K562 (cell line): Measurements from ENCODE around the gene CACNA1E. TPM values are rescaled to one million over a fixed set of nuclear protein-coding genes. Genes with fewer than 3 reads are reported as not detected.

Source experiments
- ATAC-seq: fragments of 200-7000 bp; cut with Tn5 transposase; 3 replicates; pipeline ENCODE4 v1.9.1; 2020; ENCODE audit warnings: moderate library complexity
- BruUV-seq: library from RNA; stranded (reverse); fragments of 400-500 nt; replicated peaks from 2 replicates; lab custom pipeline; 2021; lab: Mats Ljungman, UMichigan
- CTCF ChIA-PET: fragments of 300-600 bp; formaldehyde crosslinking; extraction: SDS; loops from one replicate; lab custom pipeline; 2021; ENCODE audit warnings: low intra/inter-chr PET ratio; lab: Yijun Ruan, JAX
- POLR2A ChIA-PET: fragments of 300-600, 350-650 bp; sonication (Branson Sonifier 250); formaldehyde crosslinking; extraction: SDS; loops from one replicate; lab custom pipeline; 2021; ENCODE audit warnings: antibody characterized with exemption, inconsistent platforms; lab: Yijun Ruan, JAX
- DNase-seq, 4 experiments: peaks; one replicate each; pipeline versions ENCODE4 v3.0.0 to v3.0.0-alpha.2; 2011 to 2018; ENCODE audit warnings: low spot score in 3 of 4, mixed read lengths in 3 of 4; ENCODE audit errors: extremely low read depth in 1 of 4
- FAIRE-seq: peaks from 2 replicates; lab custom pipeline; 2011; peaks lifted over from hg19 to GRCh38; lab: Jason Lieb, UNC
- H2AFZ ChIP-seq: 2 replicates; pipeline ENCODE4 v1.6.0; 2011; ENCODE audit warnings: low read depth, low read length, control low read depth, inconsistent platforms
- H3K27ac ChIP-seq: fragments of 200-600 bp; 3 replicates; pipeline ENCODE4 v1.8.0; 2011; ENCODE audit warnings: low read depth, mild to moderate bottlenecking, control low read depth, inconsistent platforms, low read length, moderate library complexity, mixed read lengths; ENCODE audit errors: extremely low read depth
- H3K27me3 ChIP-seq, 2 experiments: fragments of 300-600 bp in 1 of 2; 2 replicates in 1 of 2; 3 replicates in 1 of 2; pipeline versions ENCODE4 v1.6.0 to v1.8.0; 2011; ENCODE audit warnings: inconsistent platforms in 2 of 2, low read length in 2 of 2, mild to moderate bottlenecking in 1 of 2, mixed read lengths in 1 of 2, moderate library complexity in 1 of 2; ENCODE audit not compliant: control insufficient read depth in 2 of 2, insufficient read depth in 2 of 2
- H3K36me3 ChIP-seq: fragments of 300-600 bp; 3 replicates; pipeline ENCODE4 v1.8.0; 2011; ENCODE audit warnings: mild to moderate bottlenecking, low read length, inconsistent platforms; ENCODE audit not compliant: control insufficient read depth, insufficient read depth
- H3K4me1 ChIP-seq, 2 experiments: fragments of 200-600 bp in 1 of 2; replicated peaks in 1 of 2; 2 replicates in 1 of 2; 3 replicates in 1 of 2; pipeline versions ENCODE4 v1.5.1 to v1.8.0; 2011; ENCODE audit warnings: inconsistent platforms in 2 of 2, low read length in 2 of 2, mild to moderate bottlenecking in 1 of 2, mixed read lengths in 1 of 2, moderate library complexity in 1 of 2; ENCODE audit not compliant: control insufficient read depth in 2 of 2, insufficient read depth in 2 of 2
- H3K4me2 ChIP-seq: 2 replicates; pipeline ENCODE4 v1.6.1; 2011; ENCODE audit warnings: low read length, control low read depth, inconsistent platforms, mixed read lengths; ENCODE audit not compliant: insufficient read depth
- H3K4me3 ChIP-seq: fragments of 200-600 bp; sonication (generic), shearing (Covaris generic); 2 replicates; pipeline ENCODE4 v1.5.1; 2016; ENCODE audit warnings: control low read depth, inconsistent platforms
- H3K79me2 ChIP-seq: fragments of 200-600 bp; 3 replicates; pipeline ENCODE4 v1.8.0; 2011; ENCODE audit warnings: low read length, inconsistent platforms; ENCODE audit not compliant: control insufficient read depth, insufficient read depth
- H3K9ac ChIP-seq, 2 experiments: 2 replicates each; pipeline versions ENCODE4 v1.6.0 to v1.6.1; 2011; ENCODE audit warnings: low read depth in 2 of 2, low read length in 2 of 2, control low read depth in 1 of 2, inconsistent platforms in 1 of 2, mild to moderate bottlenecking in 1 of 2, mixed read lengths in 1 of 2; ENCODE audit not compliant: insufficient read depth in 1 of 2
- H3K9me1 ChIP-seq: one replicate; pipeline ENCODE4 v1.6.0; 2011; ENCODE audit warnings: inconsistent platforms, mild to moderate bottlenecking, low read length, moderate library complexity; ENCODE audit not compliant: control insufficient read depth, insufficient read depth
- H3K9me3 ChIP-seq: replicated peaks from 2 replicates; pipeline ENCODE4 v1.5.1; 2011; ENCODE audit warnings: low read depth, low read length, inconsistent platforms; ENCODE audit not compliant: control insufficient read depth, insufficient read depth
- H4K20me1 ChIP-seq: replicated peaks from 2 replicates; pipeline ENCODE4 v1.6.1; 2011; ENCODE audit warnings: low read length, inconsistent platforms, mixed read lengths; ENCODE audit not compliant: control insufficient read depth, insufficient read depth
- E2F1 ChIP-seq: sonication (generic); formaldehyde crosslinking; IDR thresholded peaks from 2 replicates; pipeline ENCODE4 v1.8.1; 2023; ENCODE audit warnings: mild to moderate bottlenecking, missing genetic modification reagents, moderate library complexity
- EP400 ChIP-seq: fragments of 450-650 bp; IDR thresholded peaks from 2 replicates; pipeline ENCODE4 v1.6.1; 2017; ENCODE audit warnings: antibody characterized with exemption, mild to moderate bottlenecking, moderate library complexity
- MCM2 ChIP-seq: fragments of 450-650 bp; IDR thresholded peaks from 2 replicates; pipeline ENCODE4 v1.6.1; 2017; ENCODE audit warnings: low read depth, mild to moderate bottlenecking
- NFATC3 ChIP-seq: fragments of 450-650 bp; IDR thresholded peaks from 2 replicates; pipeline ENCODE4 v1.6.1; 2017; ENCODE audit warnings: mild to moderate bottlenecking
- NR2C1 ChIP-seq, 2 experiments: fragments of 450-650 bp; IDR thresholded peaks; 2 replicates each; pipeline ENCODE4 v1.6.1; 2017; ENCODE audit warnings: mild to moderate bottlenecking in 2 of 2, antibody characterized with exemption in 1 of 2, inconsistent platforms in 1 of 2, missing compliant biosample characterization in 1 of 2, missing genetic modification characterization in 1 of 2
- POLR3G ChIP-seq: IDR thresholded peaks from 2 replicates; pipeline ENCODE4 v1.6.1; 2011; ENCODE audit not compliant: insufficient read length, insufficient replicate concordance; ENCODE audit errors: extremely low read depth
- RAD21 ChIP-seq, 2 experiments: fragments of 250-450 bp in 1 of 2; fragments of 450-650 bp in 1 of 2; sonication (Bioruptor Pico) in 1 of 2; formaldehyde crosslinking in 1 of 2; IDR thresholded peaks in 1 of 2; conservative IDR thresholded peaks in 1 of 2; 2 replicates each; pipeline versions ENCODE4 v1.4.0 to v1.8.0; 2020 to 2022; ENCODE audit warnings: mild to moderate bottlenecking in 2 of 2, moderate library complexity in 1 of 2
- RAD51 ChIP-seq: fragments of 450-650 bp; IDR thresholded peaks from 2 replicates; pipeline ENCODE4 v1.7.1; 2016; ENCODE audit warnings: low read depth, mild to moderate bottlenecking, borderline replicate concordance
- REST ChIP-seq, 2 experiments: fragments of 450-650 bp; formaldehyde crosslinking in 1 of 2; IDR thresholded peaks; 2 replicates each; pipeline versions ENCODE4 v1.4.0 to v1.6.1; 2014 to 2020; ENCODE audit warnings: mild to moderate bottlenecking in 2 of 2, borderline replicate concordance in 1 of 2, low read depth in 1 of 2
- SMARCC2 ChIP-seq: fragments of 450-650 bp; IDR thresholded peaks from 2 replicates; pipeline ENCODE4 v1.6.1; 2017; ENCODE audit warnings: antibody characterized with exemption, moderate library complexity, mild to moderate bottlenecking, low read depth
- ZNF23 ChIP-seq: fragments of 250-450 bp; sonication (Bioruptor Pico); IDR thresholded peaks from 2 replicates; pipeline ENCODE4 v1.4.0; 2020; ENCODE audit warnings: mild to moderate bottlenecking
- ZNF696 ChIP-seq: fragments of 250-450 bp; sonication (Bioruptor Pico); conservative IDR thresholded peaks from 2 replicates; pipeline ENCODE4 v1.4.0; 2020; ENCODE audit warnings: mild to moderate bottlenecking, moderate library complexity
- ZNF830 ChIP-seq: fragments of 250-450 bp; sonication (Bioruptor Pico); IDR thresholded peaks from 2 replicates; pipeline ENCODE4 v1.5.0; 2021; ENCODE audit warnings: mild to moderate bottlenecking
- WGBS: fragments of 100-300 bp; shearing (Covaris generic); methylation state at CpG from one replicate; pipeline ENCODE4 v1.1.6; 2016; ENCODE audit warnings: low coverage, mixed read lengths; ENCODE audit not compliant: insufficient coverage; ENCODE audit errors: missing lambda C conversion rate; 5-methylcytosine and 5-hydroxymethylcytosine counted together
- in situ Hi-C: fragments of 300-500 bp; cut with MboI; formaldehyde crosslinking; loops from 4 replicates; pipeline ENCODE4 v1.15.0; 2018; ENCODE audit warnings: inconsistent platforms, mixed read lengths
- intact Hi-C: fragments of 100-400 bp; cut with micrococcal nuclease; formaldehyde crosslinking; loops from 2 replicates; pipeline ENCODE4 v1.14.2; 2022
- polyA plus RNA-seq, 8 experiments: library from polyadenylated mRNA; depleted of rRNA in 4 of 8; stranded (reverse) in 5 of 8; unstranded in 3 of 8; fragments of >200 nt; fragmentation: Nextera tagmentation in 2 of 8; fragmentation: Illumina TruSeq in 1 of 8; extraction: Ambion mirVana in 2 of 8; extraction: Trizol in 1 of 8; gene quantifications; 2 replicates each; pipeline versions ENCODE4 v1.2.1 to v1.2.3, GENCODE V29; 2011 to 2014; ENCODE audit warnings: inconsistent platforms in 1 of 8, missing spikeins in 1 of 8
- total RNA-seq, 7 experiments: library from RNA; depleted of rRNA in 6 of 7; stranded (reverse); fragments of >200 nt in 6 of 7; fragmentation: Illumina TruSeq in 2 of 7; extraction: Trizol in 2 of 7; gene quantifications; 2 replicates each; pipeline versions ENCODE4 v1.2.1 to v1.2.3, GENCODE V29; 2011 to 2021; ENCODE audit warnings: low replicate concordance in 1 of 7

CACNA1E gene
- total and polyA plus RNA-seq, 9 of the 15 experiments (the other 6 are each of a cell fraction or from before 2014, with no cell fraction given), result under 0.01 to 0.04 TPM; not detected in 7

GRCh38 chr1:181632492-181632891, 149.2 kb downstream of the CACNA1E start:
- FAIRE-seq, result no peak
- WGBS, result 0% methylated on average over 1 of the region's 1 CpG

More at GRCh38 chr1:181632492-181632891, 149.2 kb downstream of the CACNA1E start:
- H4K20me1 ChIP-seq, result no peaks in the 10 kb centered on the region
- no peaks in the 10 kb centered on the region for H3K27me3 ChIP-seq
- no peaks in the 10 kb centered on the region for H3K79me2 ChIP-seq
- DNase-seq (no peak), ATAC-seq (no peak)
- H3K36me3 ChIP-seq, result no peaks in the 10 kb centered on the region
- no peak overlapping the region for H3K9ac ChIP-seq
- intact Hi-C loops, result no loop called here
- CTCF ChIA-PET, result no interaction called here
- no peak overlapping the region for H3K4me3 ChIP-seq
- H3K4me1 ChIP-seq, result no peaks in the 10 kb centered on the region
- H3K27ac ChIP-seq, result no peak overlapping the region
- H2AFZ ChIP-seq, result no peak overlapping the region
- in situ Hi-C loops, result no loop called here
- no TSS peak for BruUV-seq
- H3K9me3 ChIP-seq, result no peaks in the 10 kb centered on the region
- H3K9me1 ChIP-seq, result no peaks in the 10 kb centered on the region
- H3K4me2 ChIP-seq, result no peak overlapping the region
- POLR2A ChIA-PET, result no interaction called here
- TF ChIP-seq ZNF830 (CRISPR knock-in tag) (no peak), NFATC3 (no peak), MCM2 (no peak), ZNF23 (CRISPR knock-in tag) (no peak), E2F1 (CRISPR knock-in tag) (no peak), EP400 (no peak), RAD51 (no peak), NR2C1 (IDR thresholded peaks at IDR 0.05) (no peak), NR2C1 (tag; IDR thresholded peaks at IDR 0.05) (no peak), POLR3G (no peak), REST (IDR thresholded peaks at IDR 0.05; ENCODE audit: borderline replicate concordance) (no peak), REST (CRISPR knock-in tag; IDR thresholded peaks at IDR 0.05; ENCODE audit: low read depth) (no peak), ZNF696 (CRISPR knock-in tag) (no peak), SMARCC2 (no peak), RAD21 (CRISPR knock-in tag; conservative IDR thresholded peaks at IDR 0.05 in 1 of 2, IDR thresholded peaks at IDR 0.05 in 1 of 2) (no peak)
